Ramos (cell line): Measurements from ENCODE around the gene ELOVL3.

ENCODE experiments used
- in situ Hi-C: fragments of 300-500 bp; cut with MboI; formaldehyde crosslinking; loops from one replicate; pipeline ENCODE4 v1.14.3; 2022; ENCODE audit warnings: low sequenced_read_pairs; ENCODE audit not compliant: unreplicated experiment

ELOVL3 gene

DNA sequence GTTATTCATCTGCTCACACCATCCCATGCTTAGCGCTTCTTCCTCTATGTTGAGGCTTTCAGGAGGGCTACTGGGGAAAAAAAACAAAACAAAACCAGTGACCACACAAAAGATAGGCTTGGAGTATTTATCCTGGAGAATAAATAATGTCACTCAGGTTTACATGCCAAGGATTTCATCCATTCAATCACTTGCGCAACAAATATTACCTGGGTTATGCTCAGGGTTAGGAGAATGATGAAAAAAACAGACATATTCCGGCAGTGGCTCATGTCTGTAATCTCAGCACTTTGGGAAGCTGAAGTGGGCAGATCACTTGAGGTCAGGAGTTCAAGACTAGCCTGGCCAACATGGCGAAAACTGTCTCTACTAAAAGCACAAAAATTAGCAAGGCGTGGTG, 3.3 kb upstream of the ELOVL3 start:
- in situ Hi-C loops, result loop anchor here (10.0 kb wide), 1 partner anchor 362 kb away; no protein-coding TSS in a partner anchor

DNA sequence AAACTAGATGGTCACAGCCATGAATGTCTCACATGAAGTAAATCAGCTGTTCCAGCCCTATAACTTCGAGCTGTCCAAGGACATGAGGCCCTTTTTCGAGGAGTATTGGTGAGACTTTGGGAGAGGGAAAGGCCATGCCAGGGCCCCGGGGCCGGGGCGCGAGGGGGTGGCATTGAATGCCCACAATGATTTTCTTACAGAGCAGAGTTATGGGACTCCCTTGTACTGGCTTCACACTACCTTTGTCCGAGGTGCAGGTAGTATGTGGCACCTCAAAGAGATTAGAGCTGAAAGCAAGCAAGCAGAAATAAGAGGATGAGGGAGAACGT, 407 bp downstream of the ELOVL3 start:
- in situ Hi-C loops, result loop anchor here (5.0 to 10.0 kb wide), 2 partner anchors 126 to 358 kb away; no protein-coding TSS in a partner anchor

DNA sequence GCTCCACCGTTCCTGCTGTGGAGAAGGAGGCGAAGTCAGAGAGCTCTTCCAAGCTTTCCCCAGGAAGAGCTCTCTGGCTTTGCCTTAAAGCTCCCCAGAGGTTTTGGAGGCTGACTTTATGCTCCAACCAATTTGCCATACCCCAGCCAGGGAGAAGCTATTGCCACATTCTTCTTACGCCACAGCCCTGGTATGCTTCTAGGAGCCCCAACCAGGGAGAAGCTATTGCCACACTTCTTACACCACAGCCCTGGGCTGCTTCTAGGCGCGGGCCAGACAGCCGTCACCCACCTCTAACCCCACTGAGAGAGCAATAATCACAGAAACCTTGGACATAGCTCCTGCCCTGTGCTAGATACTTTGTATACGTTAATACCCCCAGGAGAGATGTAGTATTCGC, 951 bp downstream of the ELOVL3 start:
- in situ Hi-C loops, result loop anchor here (5.0 to 10.0 kb wide), 2 partner anchors 125 to 358 kb away; no protein-coding TSS in a partner anchor

DNA sequence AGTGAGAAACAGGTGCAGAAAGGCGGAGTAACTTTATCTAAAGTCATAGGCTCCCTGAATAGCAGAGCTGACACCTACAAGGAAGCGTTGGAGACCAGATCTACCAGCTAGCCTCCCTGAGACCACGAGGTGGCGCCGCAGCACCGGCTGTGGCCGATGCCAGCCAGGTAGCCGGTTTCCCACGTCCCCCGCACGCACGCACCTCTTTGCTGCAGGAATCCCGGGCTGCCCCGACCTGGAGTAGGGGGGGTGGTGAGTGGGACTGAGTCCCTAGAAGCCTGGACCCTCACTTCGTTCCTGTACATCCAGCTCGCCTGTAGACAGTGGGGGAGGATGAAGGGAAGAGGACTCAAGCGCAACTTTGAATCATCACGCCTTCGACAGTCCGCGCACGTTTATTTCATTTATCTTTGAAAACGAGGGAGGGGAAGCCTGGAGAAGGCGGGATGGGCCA, 3.7 kb downstream of the ELOVL3 start:
- in situ Hi-C loops, result loop anchor here (5.0 to 10.0 kb wide), 2 partner anchors 122 to 355 kb away; no protein-coding TSS in a partner anchor

DNA sequence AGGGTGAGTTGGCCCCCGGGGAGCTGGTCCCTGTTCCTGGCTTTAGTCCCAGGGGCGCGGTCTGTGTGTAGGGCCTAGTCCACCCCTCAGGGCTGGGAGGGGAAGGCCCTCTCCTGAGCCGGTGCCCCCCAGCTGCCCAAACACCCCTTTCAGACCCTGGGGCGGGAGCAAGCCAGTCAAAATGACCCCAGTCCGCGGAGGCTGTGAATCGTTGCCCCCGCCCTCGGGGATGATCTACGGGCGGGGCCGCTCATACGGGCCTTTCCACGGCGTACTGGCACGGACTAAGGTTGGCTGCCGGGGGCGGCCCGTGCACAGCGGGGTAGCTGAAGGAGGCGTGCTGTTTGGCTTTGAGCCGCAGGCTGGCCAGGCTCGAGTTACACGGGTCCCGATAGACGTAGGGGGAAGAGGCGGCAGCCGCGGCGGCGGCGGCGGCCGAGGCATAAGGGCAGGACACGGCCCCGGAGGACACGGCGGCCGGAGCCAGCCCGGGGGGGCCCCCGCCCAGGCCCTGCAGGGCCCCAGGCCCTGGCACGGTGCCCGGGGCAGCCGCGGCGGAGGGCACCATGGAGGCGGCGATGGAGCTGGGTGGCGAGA, 4.3 kb downstream of the ELOVL3 start:
- in situ Hi-C loops, result no loop called here

DNA sequence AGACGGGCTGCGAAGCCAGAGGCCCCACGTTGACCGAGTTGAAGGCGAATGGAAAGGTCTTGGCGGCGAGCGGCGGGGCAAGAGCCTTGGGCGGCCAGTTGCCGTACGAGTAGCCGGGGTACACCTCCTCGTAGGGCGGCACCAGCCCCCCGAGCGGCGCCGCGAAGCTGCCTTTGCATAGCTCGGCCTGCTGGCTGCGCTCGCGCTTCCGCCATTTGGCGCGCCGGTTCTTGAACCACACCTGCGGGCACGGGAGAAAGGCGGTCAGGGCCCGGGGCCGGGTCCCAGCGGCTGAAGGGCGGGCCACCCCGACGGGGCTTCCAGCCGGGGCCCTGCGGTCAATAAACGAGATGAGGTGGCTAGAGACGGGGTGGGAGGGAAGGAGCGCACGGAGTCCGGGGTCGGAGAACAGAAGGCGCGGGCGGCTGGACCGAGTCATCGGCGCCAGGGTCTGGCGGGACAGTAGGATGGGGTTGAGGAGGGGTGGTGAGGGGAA, 4.8 kb downstream of the ELOVL3 start:
- in situ Hi-C loops, result no loop called here

DNA sequence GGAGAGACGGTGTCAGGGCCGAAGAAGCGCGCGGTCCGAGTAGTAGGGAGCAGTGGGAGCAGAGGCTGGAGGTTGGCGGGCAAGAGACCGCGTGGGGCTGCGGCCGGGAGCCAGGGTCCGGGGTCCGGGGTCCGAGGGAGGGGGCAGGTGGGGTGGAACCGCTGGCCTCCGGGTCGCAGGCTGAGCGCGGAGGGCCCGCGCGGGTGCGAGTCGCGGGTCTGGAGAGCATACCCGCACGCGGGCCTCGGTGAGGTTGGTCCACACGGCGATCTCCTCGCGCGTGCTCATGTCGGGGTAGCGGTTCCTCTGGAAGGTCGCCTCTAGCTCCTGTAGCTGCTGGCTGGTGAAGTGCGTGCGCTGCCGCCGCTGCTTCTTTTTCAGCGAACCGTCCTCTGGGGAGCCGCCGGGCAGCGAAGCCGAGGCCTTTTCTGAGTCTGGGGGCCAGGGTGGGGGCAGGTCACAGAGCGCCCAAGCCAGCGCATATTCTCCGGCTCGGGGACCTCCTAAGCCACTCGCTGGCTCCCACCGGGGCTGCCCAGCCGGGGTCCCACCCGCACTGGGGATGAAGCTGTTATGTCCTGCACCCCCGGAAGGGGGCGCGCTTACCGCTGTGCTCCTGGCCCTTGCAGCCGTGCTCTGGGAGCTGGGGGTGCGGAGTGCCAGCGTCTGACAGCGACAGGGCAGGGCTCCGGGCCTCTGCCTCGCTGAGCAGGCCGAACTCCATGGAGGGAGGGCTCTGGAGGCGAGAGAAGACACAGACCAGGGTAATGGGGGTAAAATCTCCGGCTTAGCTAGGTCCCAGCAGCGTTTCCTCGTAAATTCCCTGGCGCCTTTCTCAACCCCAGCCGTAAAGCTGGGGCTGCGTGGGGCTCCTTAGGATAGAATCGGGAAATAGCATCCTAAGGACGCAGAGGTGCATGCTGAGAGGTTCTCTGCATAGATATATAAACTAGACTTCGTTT, 5.5 kb downstream of the ELOVL3 start:
- in situ Hi-C loops, result no loop called here

DNA sequence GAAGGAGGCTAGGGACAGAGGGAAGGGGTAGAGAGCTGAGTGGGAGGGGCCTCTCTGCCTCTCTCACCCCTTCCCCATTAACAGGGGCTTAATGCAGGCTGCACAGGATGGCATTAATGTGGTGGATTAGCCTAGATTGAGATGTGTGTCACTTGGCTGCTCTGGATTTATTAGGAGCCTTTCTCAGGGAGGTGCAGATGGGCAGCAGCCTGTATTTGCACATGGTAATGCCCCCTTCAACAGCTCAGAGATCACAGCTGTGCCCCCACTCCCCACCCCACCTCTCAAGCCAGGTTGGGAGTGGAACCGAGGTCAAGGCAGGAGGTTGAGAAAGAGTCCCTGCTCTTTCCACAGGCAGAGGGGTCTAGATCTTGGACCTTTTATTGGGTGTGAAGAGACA, 7.9 kb downstream of the ELOVL3 start:
- in situ Hi-C loops, result no loop called here

DNA sequence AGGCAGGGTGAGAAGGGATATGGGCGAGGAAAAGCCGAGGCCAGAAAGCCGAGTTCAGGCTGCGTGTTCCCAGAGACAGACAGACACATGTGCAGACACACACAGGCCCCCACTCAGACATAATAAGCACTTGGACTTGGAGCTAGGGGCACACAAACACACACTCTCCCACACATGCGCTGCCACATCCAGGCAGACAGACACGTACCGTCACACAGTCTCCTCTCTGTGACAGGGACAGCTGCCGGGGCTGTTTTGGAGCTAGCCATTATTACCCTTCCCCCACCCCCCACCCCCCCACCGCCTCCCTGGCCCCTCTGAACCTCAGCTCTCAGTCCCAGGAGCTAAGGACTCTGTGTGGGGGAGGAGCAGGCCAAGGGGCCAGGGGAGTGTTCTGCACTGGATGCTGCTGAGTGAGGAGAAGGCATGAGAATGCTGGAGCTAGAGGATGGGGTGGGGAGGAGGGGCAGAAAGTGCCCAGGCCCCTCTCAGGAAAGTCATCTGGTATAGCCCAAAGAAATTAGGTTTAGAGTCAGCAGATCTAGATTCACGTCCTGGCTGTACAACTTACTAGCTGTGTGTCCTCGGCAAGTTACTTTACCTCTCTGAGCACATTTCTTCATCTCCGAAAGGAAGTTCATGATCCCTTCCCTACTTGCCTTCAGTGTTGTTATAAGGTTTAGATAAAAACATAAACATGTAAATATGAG, 8.9 kb downstream of the ELOVL3 start:
- in situ Hi-C loops, result no loop called here

DNA sequence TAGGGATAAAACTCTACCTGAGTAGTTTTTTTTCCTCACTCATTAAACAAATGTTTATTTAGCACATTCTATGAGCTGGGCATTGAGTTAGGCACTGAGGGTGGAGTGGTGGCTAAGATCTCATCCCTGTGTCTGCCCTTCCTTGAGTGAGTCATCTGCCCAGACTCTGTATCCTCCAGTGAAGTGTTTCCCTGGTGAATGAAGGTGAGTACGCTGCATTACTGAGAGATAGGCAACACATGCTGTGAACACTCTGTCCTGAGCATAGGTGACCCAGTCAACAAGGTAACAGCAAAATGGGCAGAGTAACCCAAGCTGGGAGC, 9.5 kb downstream of the ELOVL3 start:
- in situ Hi-C loops, result no loop called here

DNA sequence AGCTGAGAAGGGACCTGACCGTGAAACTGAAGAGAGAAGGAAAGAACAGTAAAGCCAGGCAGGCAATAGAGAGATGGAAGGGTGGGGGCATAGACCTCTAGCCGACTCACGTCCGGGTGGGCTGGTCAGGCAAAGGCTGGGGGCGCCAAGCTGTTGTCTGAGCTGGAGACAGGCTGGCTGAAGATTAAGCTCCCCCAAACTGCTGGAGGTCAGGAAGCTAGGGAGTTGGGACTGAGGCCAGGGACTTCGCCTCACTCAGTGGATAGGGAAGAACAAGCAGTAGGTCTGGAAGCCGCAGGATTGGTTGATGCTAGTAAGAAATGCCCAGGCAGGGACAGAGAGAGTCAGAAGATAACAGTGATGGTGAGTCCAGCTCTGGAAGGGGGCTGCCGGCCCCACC, 9.9 kb downstream of the ELOVL3 start:
- in situ Hi-C loops, result no loop called here

DNA sequence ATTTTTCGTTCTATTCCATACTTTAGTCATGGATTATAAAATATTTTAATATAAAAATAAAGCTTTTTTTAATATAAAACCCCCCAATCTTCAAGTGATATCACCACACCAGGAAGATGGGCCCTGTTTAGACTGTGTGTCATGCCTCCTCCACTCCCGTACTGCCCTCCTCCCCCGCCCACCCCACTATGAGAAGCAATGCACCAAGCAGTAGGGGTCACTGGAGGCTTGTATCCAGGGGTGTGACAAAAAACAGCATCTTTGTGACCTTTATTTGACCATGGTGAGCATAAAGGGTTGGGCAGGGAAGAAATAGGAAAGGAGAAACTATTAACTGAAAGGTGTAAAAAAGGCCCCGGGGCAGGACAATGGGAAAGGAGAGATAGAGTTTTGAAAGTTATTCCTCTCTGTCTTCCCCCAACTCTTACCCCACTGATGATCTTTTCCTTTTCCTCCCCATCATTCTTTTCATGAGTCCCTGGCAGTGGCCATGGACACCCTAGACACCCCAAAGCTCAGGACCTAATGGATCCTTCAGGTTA, 11.7 kb downstream of the ELOVL3 start:
- in situ Hi-C loops, result no loop called here

DNA sequence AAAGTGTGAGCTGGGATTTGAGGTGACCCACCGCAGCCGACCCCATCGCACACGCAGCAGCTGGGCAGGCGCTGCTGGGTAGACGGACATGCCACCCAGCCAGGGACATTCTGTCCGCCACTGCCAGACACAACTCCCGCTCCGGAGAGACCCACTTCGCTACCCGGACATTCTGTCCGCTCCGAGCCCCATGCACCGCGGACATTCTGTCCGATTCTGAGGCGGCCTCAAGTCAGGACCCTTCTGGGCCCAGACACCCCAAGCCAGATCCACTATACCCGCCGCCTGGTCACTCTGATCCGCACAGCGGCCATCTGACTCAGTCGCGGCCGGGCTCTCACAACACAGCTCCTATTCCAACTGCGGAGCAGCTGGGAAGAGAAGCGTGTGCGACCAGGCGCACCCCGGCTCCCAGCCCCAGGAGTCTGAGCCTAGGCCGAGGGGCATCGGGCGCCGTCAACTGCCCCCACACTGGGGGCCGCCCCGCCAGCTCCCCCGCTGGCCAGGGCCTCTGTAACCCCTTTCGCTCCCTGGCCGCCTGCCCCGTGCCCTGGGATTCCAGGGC, 14.4 kb downstream of the ELOVL3 start:
- in situ Hi-C loops, result no loop called here

DNA sequence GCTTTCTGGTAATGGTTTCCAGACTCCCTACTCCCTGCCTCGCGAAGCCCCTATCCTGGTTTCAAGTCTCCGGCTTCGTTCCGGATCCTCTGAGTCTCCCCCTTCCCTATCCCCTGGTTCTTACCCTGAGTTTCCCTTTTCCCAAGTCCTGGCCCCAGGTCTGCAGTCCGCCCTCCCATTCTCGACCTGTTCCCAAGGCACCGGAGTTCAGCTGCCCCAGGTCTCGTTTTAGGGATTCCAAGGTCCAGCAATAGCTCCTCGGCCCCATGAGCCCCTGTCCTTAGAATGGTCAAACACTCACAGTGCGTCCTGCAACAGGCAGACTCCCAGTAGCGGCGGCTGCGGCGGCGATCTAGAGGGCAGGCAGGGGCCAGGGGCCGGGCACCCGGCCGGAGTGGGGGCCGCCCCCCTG, 14.9 kb downstream of the ELOVL3 start:
- in situ Hi-C loops, result no loop called here

DNA sequence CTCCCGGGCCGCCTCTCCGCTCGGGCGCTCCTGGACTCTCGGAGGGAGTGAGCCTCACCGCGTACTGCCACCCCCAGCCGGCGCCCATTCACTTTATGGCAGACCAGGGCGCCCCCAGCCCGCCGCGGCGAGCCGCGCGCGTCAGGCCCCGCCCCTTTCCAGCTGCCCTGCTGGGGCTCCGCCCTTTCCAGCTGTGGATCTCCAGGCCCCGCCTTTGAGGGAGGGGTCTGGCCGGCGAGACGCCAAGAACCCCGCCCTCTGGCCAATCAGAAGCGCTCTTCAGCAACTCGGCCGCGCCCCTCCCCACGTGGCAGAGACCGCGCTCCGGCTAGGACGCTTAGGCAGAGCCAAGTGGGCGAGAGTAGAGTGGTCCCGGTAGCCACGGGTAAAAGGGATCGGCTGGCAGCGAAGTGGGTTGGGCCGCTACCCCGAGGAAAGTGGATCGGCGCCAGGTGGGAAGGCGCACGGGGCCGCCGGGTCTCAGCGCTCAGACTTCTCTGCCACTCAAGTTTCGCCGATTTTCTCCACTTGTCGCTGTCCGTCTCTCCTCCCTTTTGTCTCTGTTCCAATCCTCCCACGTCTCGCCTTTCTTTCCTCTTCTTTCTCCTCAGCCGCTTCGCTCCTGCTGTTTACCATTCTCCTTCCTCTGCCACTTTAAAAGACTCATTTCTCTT, 15.5 kb downstream of the ELOVL3 start, which contains the start of gene PITX3:
Gene PITX3, minus strand, starts transcription at position 69 of the 674 bp plus-strand sequence. CDS start 9,432 bp downstream, outside the sequence.
- in situ Hi-C loops, result no loop called here

DNA sequence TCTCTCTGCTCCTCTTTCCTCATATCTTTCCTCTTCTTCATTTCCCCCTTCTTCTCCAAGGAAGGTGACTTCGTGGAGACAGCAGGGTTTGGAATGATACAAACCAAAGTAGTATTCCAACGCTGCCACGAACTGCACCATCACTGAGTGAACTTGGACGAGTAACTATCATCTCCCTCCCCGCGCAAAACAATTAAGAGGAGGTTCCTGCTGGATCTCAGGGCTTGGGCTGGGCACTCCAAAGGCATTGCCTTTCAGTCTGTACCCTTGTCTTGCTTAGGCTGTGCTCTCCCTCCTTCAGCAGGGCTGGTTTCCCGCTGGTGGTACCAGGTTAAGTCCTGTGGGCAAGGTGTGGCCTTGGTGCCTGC, 16.0 kb downstream of the ELOVL3 start:
- in situ Hi-C loops, result no loop called here

DNA sequence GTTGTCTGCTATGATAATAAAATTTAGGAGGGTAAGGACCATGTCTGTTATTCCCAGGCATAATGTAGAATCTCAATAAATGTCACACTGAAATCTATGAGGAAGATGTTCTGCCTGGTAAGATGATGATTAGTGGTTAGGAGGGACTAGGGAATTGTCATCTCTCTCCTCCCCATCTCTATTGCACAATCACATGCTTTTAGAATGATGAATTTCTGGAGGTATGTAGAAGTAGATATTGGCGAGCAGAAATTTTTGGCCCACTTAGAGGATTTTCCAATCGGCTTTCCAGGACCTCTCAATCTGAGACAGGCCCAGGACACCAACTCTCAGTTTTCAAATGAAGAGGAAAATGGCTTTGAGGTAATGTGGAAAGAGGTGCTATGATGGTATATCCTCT, 17.2 kb downstream of the ELOVL3 start:
- in situ Hi-C loops, result no loop called here

DNA sequence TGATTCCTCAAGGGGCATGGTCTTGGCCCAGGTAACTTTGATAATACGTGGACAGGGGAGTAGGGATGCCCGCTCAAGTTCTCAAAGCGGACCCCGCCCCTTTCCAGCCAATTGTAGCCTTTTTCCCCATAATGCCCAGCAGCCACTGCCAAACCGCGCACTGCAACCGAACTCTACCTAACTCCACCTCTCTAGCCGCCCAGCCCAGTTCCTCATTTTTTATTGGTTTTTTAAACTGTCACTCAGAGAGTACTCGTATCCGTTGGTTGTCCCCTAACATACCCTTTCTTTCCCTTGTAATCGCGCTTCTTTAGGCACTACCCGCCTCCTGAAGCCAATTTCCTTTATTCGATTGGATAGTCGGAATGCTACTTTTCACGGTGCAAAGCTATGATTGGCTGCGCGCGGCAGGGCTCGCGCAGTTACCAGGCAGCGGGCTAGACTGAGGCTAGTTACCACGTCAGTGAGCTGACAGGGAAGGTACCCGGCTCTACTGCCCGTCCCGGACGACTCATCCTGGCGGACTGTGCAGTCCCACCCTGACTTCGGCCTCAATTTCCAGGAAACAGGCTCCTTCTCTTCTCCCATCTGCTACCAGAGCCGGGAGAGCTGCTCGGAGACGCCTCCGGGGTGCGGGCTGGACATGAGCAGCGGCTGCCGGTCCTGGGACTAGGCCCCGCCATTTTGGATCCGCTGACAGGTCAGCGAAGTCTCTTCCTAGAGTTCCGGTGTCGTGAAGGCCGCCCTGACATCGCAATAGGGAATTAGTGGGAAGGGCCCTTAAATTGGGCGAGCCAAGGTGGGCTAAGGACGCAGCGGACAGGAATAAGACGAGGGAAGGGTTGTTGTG, 19.2 kb downstream of the ELOVL3 start, which contains the start of gene GBF1:
Gene GBF1, plus strand, starts transcription at position 451 of the 850 bp plus-strand sequence. CDS start 13,407 bp downstream, outside the sequence.
- in situ Hi-C loops, result no loop called here

DNA sequence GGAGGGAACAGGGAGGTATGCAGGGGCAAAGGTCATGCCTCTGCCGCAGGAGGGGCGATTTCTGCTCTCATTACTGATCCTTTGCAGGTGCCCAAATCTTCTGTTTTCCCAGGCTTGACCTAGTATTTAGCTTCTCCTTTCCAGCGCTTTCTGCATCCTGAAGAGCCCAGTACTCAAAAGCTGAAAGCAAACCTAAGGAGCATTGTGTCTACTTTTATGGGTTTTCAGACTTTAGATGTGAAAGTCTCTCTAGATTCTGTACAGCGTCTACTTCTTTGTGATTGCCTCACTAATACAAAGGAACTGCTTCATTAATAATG, 19.8 kb downstream of the ELOVL3 start:
- in situ Hi-C loops, result no loop called here
